AG04449 (cell line): ENCODE measurements around the gene DLK1.

ENCODE experiments used
- CTCF ChIA-PET: fragments of 350-600 bp; formaldehyde crosslinking; extraction: SDS; loops from one replicate; lab custom pipeline; 2021; ENCODE audit warnings: antibody characterized with exemption; lab: Yijun Ruan, JAX
- POLR2A ChIA-PET: fragments of 400-600, 350-600 bp; formaldehyde crosslinking; extraction: SDS; loops from one replicate; lab custom pipeline; 2020; ENCODE audit warnings: antibody characterized with exemption, inconsistent platforms; lab: Yijun Ruan, JAX
- DNase-seq: peaks from one replicate; pipeline ENCODE4 v3.0.0-alpha.2; 2010; ENCODE audit warnings: low read depth, low spot score
- H3K4me3 ChIP-seq: 2 replicates; pipeline ENCODE4 v1.5.1; 2011; ENCODE audit warnings: low read depth, mild to moderate bottlenecking, control low read depth, low read length
- TF ChIP-seq, protein P1 (sequence below): IDR thresholded peaks from one replicate; pipeline ENCODE4 v1.5.1; 2011; ENCODE audit warnings: mild to moderate bottlenecking, moderate library complexity, low read length, control low read depth, inconsistent platforms; ENCODE audit not compliant: insufficient read depth; ENCODE audit errors: missing control alignments

DLK1 gene

DNA sequence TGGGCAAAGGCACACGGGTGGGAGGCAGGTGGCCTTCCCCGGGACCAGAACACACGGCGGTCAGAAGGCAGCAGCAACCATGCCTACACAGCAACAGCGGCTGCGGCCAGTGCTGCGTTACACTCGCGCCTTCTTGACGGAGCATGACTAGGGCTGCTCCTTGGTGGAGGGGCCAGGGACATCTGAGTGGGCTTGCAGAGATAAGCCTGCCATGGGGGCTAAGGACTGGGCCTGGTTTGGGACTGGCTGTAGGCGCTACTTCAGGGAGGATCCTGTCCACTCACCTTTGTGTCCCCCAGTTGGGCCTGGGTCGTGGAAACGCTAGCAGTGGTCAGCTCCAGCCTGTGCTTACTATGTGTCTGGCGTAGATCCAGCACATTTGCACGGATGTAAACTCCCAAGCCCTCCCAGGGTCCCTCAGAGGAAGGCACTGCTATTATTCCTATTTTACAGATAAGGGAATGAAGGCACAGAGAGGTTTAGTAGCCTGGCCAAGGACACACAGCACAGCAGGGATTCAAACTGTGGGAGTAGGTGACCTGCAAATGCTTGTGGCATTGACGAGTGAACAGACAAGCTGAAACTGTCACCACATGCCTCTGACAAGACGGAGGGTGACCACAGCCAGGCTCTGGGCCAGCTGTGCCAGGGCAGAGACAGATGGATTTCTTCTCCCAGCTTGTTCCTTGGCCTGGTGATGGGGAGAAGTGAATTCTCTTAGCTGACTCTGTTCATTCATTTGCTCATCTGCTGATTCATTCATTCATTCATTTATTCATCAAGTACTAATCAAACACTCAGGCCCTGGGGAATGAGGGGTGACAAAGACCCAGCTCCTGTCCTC is 31.9 kb upstream of the DLK1 start:
- DNase-seq: no peak
- TF ChIP-seq, protein P1, sequence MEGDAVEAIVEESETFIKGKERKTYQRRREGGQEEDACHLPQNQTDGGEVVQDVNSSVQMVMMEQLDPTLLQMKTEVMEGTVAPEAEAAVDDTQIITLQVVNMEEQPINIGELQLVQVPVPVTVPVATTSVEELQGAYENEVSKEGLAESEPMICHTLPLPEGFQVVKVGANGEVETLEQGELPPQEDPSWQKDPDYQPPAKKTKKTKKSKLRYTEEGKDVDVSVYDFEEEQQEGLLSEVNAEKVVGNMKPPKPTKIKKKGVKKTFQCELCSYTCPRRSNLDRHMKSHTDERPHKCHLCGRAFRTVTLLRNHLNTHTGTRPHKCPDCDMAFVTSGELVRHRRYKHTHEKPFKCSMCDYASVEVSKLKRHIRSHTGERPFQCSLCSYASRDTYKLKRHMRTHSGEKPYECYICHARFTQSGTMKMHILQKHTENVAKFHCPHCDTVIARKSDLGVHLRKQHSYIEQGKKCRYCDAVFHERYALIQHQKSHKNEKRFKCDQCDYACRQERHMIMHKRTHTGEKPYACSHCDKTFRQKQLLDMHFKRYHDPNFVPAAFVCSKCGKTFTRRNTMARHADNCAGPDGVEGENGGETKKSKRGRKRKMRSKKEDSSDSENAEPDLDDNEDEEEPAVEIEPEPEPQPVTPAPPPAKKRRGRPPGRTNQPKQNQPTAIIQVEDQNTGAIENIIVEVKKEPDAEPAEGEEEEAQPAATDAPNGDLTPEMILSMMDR: no peak
- ChIA-PET CTCF (interaction anchor here (1.1 kb wide), 2 partner anchors 15 to 310 kb away, joined by 3 read pairs; no protein-coding TSS in a partner anchor), POLR2A (no interaction called here)
- no peak overlapping the region for H3K4me3 ChIP-seq

DNA sequence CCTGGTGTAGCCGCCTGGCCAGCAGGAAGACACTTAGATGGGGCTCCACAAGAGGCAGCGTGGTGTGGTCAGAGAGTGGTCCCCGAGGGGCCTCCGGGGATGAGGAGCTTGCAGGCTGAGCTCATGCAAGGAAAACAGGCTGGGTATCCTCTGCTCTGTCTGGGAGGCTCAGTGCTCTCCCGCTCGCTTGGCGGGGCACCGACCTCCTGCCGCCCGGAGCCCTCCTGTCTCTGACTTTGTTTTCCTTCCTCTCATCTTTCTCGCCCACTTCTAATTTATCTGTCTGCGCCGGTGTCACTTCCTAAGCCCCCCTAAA is 31.3 kb upstream of the DLK1 start:
- ChIA-PET POLR2A (no interaction called here), CTCF (interaction anchor here (1.1 kb wide), 2 partner anchors 15 to 311 kb away, joined by 3 read pairs; no protein-coding TSS in a partner anchor)
- TF ChIP-seq, protein P1: no peak
- DNase-seq: no peak
- H3K4me3 ChIP-seq: no peak overlapping the region

DNA sequence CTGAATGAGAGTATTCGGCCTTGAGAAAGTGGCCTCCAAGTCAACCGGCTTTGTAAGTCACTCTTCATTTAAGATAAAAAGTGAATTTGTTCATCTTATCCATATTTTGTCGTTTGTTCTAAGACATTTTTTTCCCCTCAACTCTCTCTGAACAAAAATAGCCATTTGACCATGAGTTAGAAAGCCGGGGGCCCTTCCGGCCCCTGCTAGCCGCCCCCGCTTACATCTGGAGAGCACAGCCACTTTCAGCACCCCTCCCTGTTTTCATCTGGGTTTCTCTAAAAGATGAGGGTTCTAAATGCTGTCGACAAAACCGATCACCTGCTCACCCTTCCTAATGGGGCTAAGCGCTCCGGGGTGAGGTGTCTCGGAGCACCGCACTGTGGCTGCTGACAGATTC is 30.7 kb upstream of the DLK1 start:
- no peak overlapping the region for H3K4me3 ChIP-seq
- CTCF ChIA-PET: interaction anchor here (1.1 to 2.5 kb wide), 2 partner anchors 15 to 311 kb away, joined by 3 to 11 read pairs; no protein-coding TSS in a partner anchor
- DNase-seq: no peak
- TF ChIP-seq, protein P1: no peak
- POLR2A ChIA-PET: no interaction called here

DNA sequence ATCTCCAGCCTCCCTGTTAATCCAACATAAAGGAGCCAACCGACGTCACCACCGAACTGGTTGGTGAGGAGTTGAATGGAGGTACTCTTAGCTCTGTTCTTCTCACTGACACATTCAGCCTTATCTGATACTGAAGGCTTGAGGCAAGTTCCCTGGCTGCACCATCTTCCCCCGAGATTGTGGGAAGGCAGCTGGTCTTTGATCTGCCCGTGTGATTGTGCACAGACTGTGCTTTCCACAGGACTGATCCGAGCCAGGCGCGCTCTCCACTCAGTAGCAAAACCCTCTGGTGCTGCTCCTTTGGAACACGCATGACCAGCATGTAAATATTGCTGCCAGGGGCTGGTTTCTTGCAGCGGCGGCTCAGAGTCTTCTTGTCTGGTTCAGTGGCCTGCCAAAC is 30.1 kb upstream of the DLK1 start:
- H3K4me3 ChIP-seq: no peak overlapping the region
- TF ChIP-seq, protein P1: no peak
- POLR2A ChIA-PET: no interaction called here
- no peak for DNase-seq
- CTCF ChIA-PET: interaction anchor here (1.8 to 2.5 kb wide), 2 partner anchors 14 to 312 kb away, joined by 5 to 11 read pairs; no protein-coding TSS in a partner anchor

DNA sequence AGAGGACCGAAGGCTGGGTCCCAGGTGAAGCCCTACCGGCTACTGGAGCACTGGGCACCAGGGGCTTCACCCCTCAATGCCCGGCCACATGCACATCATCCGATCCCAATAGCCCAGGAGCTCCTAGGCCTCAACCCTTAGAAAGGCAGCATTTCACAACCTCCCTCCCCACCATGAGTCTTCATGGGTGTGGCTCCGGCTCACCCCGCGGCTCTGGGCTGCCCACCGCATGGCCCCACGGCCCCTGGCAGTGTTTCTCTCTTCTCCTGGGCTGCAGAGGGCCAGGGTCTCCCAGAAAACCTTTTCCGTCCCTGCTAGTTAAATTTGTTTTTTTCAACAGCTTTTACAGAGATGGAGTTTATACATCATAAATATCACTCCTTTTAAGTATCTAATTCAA is 28.6 kb upstream of the DLK1 start:
- no peak overlapping the region for H3K4me3 ChIP-seq
- ChIA-PET CTCF (interaction anchor here (1.8 to 2.5 kb wide), 2 partner anchors 13 to 314 kb away, joined by 5 to 11 read pairs; no protein-coding TSS in a partner anchor), POLR2A (no interaction called here)
- no peak for DNase-seq
- TF ChIP-seq, protein P1: no peak

DNA sequence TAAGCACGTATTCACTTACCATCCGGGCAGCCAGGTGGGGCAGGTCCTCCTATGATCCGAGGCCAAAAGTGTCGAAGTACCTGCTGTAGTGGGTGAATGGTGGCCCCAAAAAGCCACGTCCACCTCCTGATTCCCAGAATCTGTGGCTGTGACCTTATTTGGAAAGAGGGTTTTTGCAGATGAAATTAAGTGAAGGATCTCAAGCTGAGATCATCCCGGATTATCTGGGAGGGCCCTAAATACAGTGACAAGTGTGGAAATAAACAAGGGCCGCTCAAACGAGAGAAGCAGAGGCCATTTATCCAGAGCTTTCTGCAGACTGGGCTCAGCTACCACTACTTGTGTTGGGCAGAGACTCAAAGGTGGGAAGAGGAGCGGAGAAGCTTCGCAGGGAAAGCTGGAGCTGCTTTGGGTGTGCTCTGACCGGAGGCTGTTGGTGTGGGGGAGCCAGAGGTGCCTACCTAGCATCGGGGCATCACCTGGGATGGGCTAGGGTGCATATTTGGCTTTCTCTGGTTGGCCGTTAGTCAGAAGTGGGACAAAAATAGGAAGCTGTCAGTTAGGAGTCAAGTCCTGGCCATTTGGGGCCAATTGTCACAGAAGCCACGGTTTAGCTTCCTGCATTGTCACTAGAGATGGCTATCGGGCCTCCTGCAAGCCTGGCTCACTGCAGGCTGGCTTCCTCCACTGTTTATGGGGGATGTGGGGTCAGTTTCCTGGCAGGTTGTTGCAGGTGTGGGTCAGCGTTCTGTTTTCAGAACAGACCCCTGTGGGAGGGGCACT is 27.8 kb upstream of the DLK1 start:
- TF ChIP-seq, protein P1: no peak
- POLR2A ChIA-PET: no interaction called here
- CTCF ChIA-PET: interaction anchor here (1.0 to 1.8 kb wide), 2 partner anchors 281 to 314 kb away, joined by 3 to 5 read pairs; no protein-coding TSS in a partner anchor
- no peak overlapping the region for H3K4me3 ChIP-seq
- DNase-seq: no peak
